Hepatocyte (in vitro differentiated cells): ENCODE results near the gene DPH5. TPM values are rescaled to one million over a fixed set of nuclear protein-coding genes. Genes with fewer than 3 reads are reported as not detected.

Source experiments
- DNase-seq: peaks from one replicate; pipeline ENCODE4 v3.0.0-alpha.2; 2016; ENCODE audit warnings: low spot score
- H2AFZ ChIP-seq: fragments of 200-600 bp; sonication (generic); 2 replicates; pipeline ENCODE4 v1.6.0; 2016; ENCODE audit warnings: antibody characterized with exemption, mild to moderate bottlenecking
- H3K27ac ChIP-seq: fragments of 200-600 bp; sonication (generic); 2 replicates; pipeline ENCODE4 v1.5.1; 2016; ENCODE audit warnings: mild to moderate bottlenecking
- H3K27me3 ChIP-seq: fragments of 200-600 bp; sonication (generic); 2 replicates; pipeline ENCODE4 v1.6.1; 2016
- H3K36me3 ChIP-seq: fragments of 200-600 bp; sonication (generic); replicated peaks from 2 replicates; pipeline ENCODE4 v1.5.1; 2016; ENCODE audit warnings: low read depth; ENCODE audit not compliant: insufficient read depth
- H3K4me1 ChIP-seq: fragments of 200-600 bp; sonication (generic); 2 replicates; pipeline ENCODE4 v1.5.1; 2016; ENCODE audit warnings: mild to moderate bottlenecking, moderate library complexity; ENCODE audit not compliant: insufficient read depth
- H3K4me2 ChIP-seq: fragments of 200-600 bp; sonication (generic); 2 replicates; pipeline ENCODE4 v1.6.0; 2016
- H3K4me3 ChIP-seq: fragments of 200-600 bp; sonication (generic); 2 replicates; pipeline ENCODE4 v1.5.1; 2016; ENCODE audit warnings: mild to moderate bottlenecking
- H3K79me2 ChIP-seq: fragments of 200-600 bp; sonication (generic); 2 replicates; pipeline ENCODE4 v1.6.0; 2017; ENCODE audit warnings: mild to moderate bottlenecking
- H3K9me2 ChIP-seq: fragments of 200-600 bp; sonication (generic); replicated peaks from 2 replicates; pipeline ENCODE4 v1.6.0; 2017; ENCODE audit warnings: mild to moderate bottlenecking; ENCODE audit not compliant: insufficient read depth
- H3K9me3 ChIP-seq: fragments of 200-600 bp; sonication (generic); 2 replicates; pipeline ENCODE4 v1.5.1; 2016; ENCODE audit warnings: low read depth, mild to moderate bottlenecking
- H4K20me1 ChIP-seq: fragments of 200-600 bp; sonication (generic); 2 replicates; pipeline ENCODE4 v1.6.0; 2016; ENCODE audit warnings: mild to moderate bottlenecking; ENCODE audit not compliant: insufficient read depth, poor library complexity, severe bottlenecking
- CTCF ChIP-seq: fragments of 200-600 bp; sonication (generic); IDR thresholded peaks from 2 replicates; pipeline ENCODE4 v1.5.1; 2016; ENCODE audit warnings: antibody characterized with exemption, mild to moderate bottlenecking; ENCODE audit not compliant: poor library complexity
- EZH2 ChIP-seq: fragments of 200-600 bp; sonication (generic); IDR thresholded peaks from 2 replicates; pipeline ENCODE4 v1.6.1; 2016; ENCODE audit warnings: antibody characterized with exemption, mild to moderate bottlenecking, borderline replicate concordance
- EZH2phosphoT487 ChIP-seq: fragments of 200-600 bp; sonication (generic); IDR thresholded peaks from one replicate; pipeline ENCODE4 v1.6.1; 2018; ENCODE audit warnings: antibody characterized with exemption, mild to moderate bottlenecking, low read depth, moderate library complexity; ENCODE audit not compliant: unreplicated experiment, severe bottlenecking
- WGBS: methylation state at CpG from one replicate; pipeline ENCODE4 v1.1.6; 2016; ENCODE audit warnings: low lambda C conversion rate; ENCODE audit errors: missing lambda C conversion rate; 5-methylcytosine and 5-hydroxymethylcytosine counted together
- polyA plus RNA-seq: library from polyadenylated mRNA; unstranded; fragments of >200 nt; fragmentation: Nextera tagmentation; extraction: Ambion mirVana; gene quantifications from 2 replicates; pipeline ENCODE4 v1.2.1, GENCODE V29; 2016
- total RNA-seq: library from RNA; depleted of rRNA; stranded (reverse); fragments of >200 nt; gene quantifications from 2 replicates; pipeline ENCODE4 v1.2.3, GENCODE V29; 2014

DPH5 gene
- total and polyA plus RNA-seq, 2 experiments from 2014 or later = 19.8 to 35.7 TPM

- no peak for DNase-seq
- H4K20me1 ChIP-seq = no peaks in the 10 kb centered on the region
- H3K36me3 ChIP-seq = no peaks in the 10 kb centered on the region
- H3K9me3 ChIP-seq = no peaks in the 10 kb centered on the region
- no peaks in the 10 kb centered on the region for H3K27me3 ChIP-seq
- WGBS = 97% methylated on average over 1 of the region's 1 CpG
- no peak overlapping the region for H3K4me2 ChIP-seq
- H3K79me2 ChIP-seq = peaks cover under 1% of the 10 kb centered on the region
- no peaks in the 10 kb centered on the region for H3K4me1 ChIP-seq
- H3K4me3 ChIP-seq = no peak overlapping the region
- no peaks in the 10 kb centered on the region for H3K9me2 ChIP-seq
- no peak overlapping the region for H3K27ac ChIP-seq
- TF ChIP-seq CTCF = no peak
- TF ChIP-seq EZH2 = no peak
- TF ChIP-seq EZH2phosphoT487 = no peak
- H2AFZ ChIP-seq = no peak overlapping the region
Measured at GRCh38 chr1:100941098-100941527, 84.5 kb downstream of the DPH5 start.

Other genes with a start within 250 kb of the DPH5 start
- 28.6 and 30.9 TPM in 2 replicates for gene EXTL2, start 130.9 kb downstream of the DPH5 start, total RNA-seq
- gene EXTL2, start 130.9 kb downstream of the DPH5 start, polyA plus RNA-seq = 16.9 and 19.7 TPM in 2 replicates
- 39.9 and 61.9 TPM in 2 replicates for gene SLC30A7, start 129.7 kb downstream of the DPH5 start, total RNA-seq
- gene SLC30A7, start 129.7 kb downstream of the DPH5 start, polyA plus RNA-seq = 18.2 and 23.0 TPM in 2 replicates
- 8.7 and 9.3 TPM in 2 replicates for gene S1PR1, start 211.2 kb upstream of the DPH5 start, total RNA-seq
- 9.3 and 10.0 TPM in 2 replicates for gene S1PR1, start 211.2 kb upstream of the DPH5 start, polyA plus RNA-seq